HL-60/S4 (cell line): ENCODE measurements around the gene CLIP2.
"Not testable (repeated sequence)": the region's sequence is repeated elsewhere in the genome, so short reads cannot be mapped to it uniquely, and the experiment has no call there.

Experiments
- in situ Hi-C: fragments of 300-500 bp; cut with MboI; formaldehyde crosslinking; loops from 2 replicates; pipeline ENCODE4 v1.14.3; 2022; ENCODE audit warnings: low sequenced_read_pairs

The CLIP2 gene

DNA sequence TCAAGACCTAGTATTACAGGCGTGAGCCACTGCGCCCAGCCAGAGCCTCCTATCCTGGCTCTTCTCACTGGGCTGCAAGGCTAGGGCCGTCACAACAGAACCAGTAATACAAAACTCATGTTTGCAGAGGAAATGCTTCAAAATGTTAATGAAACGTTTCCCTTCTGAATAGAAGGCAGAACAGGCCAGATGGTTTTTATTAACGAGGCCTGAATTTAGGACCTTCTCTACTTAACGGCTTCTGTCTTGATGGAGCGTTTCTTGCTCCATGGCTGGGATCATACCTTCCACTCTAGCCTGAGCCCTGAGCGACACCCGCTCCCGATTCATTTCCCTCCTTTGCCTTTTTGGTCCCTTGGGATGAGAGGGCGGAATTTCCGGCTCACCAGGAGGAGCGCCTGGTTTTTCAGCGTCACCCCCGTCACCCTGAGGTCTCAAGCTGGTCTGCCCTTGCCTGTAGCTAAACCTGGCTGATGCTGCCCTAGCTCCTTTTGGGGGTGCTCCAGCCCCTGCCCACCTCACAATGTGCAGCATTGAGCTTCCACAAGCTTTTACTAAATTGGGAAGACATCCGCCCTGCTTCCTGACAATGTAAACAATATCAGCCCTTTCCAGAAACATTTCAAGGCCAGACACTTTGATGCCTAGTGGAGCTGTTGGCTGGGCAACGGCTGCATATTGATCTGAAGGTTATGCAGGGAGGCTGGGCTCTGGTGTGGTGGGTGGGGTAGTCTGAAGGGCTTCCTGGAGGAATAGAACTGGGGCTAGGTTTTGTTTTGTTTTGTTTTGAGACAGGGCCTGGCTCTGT, 5.2 kb downstream of the CLIP2 start:
- in situ Hi-C loops = no loop called here

DNA sequence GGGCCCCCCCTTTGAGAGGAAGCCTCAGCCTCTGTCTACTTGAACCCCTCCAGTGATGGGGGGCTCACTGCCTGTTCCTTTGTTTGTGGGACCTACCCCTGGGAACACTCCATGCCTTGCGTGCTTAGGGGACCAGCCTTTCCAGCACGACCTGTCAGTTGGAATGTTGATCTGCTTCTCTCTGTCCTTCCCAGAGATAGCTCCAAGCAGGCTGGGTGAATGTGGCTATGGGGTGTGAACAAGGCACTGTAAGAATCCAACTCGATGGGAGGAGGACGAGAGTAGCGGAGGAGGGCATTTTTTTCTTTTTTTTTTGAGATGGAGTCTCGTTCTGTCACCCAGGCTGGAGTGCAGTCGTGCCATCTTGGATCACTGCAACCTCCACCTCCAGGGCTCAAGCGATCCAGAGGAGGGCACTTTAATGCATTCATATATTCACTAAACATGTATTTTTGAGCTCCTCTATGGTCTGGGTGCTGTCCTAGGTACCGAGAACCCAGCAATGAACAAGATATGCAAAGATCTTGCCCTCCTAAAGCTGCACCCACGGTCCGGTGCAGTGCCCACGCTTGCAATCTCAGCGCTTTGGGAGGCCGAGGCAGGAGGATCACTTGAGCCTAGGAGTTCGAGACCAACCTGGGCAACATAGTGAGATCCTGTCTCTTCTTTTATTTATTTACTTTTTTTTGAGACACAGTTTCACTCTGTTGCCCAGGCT, 8.5 kb downstream of the CLIP2 start:
- in situ Hi-C loops = no loop called here

DNA sequence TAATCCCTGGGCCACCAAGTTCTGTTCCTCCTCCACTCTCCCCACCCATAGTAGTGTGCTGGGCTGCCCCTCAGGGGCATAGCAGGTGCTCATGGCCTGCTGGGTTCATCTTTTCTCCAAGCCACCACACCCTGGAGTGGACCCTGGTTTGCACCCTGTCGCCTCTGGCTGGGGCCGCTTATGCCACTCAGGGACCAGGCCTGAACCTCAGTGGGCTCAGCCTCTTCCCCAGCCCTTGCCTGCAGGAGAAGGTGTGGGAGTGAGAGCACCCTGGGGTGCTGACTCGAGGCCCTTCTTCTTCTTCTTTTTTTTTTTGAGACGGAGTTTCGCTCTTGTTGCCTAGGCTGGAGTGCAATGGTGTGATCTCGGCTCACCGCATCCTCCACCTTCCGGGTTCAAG, 10.2 kb downstream of the CLIP2 start:
- in situ Hi-C loops = no loop called here

DNA sequence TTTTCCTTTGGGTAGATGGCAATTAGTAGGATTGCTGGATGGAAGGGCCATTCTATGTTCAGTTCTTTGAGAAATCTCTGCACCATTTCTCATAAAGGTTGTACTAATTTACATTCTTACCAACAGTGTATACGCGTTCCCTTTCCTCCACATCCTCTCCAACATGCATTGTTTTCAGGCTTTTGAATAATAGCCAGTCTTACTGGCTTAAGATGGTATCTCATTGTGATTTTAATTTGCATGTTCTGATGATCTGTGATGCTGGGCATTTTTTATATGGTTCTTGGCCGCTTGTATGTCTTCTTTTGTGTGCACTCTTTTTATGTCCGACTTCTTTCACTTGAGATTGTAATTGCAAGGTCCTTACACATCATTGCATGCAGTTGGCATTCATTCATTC, 11.7 kb downstream of the CLIP2 start:
- in situ Hi-C loops = no loop called here

DNA sequence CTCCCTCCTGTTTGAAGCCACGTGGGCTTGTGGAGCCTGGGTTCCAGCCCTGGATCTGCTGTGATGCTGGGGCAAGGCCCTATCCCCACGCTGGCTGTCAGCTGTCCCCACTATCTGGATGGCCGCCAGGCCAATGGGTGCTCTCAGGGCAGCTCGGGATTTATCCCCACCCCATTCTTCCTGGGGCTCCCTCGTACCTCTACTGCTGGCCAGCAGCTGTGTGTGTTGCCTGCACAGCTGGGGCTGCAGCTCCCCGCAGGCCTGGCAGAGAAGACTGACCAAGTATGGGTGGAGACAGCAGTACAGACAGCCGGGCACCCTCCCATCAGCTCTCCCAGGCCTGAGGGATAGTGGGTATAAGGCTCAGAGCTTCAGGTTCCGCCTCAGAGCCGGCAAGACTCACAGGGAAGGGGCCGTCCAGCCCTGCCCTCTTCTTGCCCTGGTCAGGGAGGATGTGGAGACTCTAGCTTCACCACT, 13.6 kb downstream of the CLIP2 start:
- in situ Hi-C loops = no loop called here

DNA sequence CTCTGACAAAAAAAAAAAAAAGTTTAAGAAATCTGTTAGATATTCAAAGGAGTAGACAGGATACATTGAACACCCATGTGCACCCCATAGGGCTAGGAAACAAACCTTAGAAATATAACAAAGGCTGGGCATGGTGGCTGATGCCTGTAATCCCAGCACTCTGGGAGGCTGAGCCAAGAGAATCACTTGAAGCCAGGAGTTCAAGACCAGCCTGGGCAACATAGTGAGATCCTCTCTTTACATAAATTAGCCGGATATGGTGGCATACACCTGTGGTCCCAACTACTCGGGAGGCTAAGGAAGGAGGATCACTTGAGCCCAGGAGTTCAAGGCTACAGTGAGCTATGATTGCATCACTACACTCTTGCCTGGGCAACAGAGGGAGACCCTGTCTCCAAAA, 15.3 kb downstream of the CLIP2 start:
- in situ Hi-C loops = no loop called here

DNA sequence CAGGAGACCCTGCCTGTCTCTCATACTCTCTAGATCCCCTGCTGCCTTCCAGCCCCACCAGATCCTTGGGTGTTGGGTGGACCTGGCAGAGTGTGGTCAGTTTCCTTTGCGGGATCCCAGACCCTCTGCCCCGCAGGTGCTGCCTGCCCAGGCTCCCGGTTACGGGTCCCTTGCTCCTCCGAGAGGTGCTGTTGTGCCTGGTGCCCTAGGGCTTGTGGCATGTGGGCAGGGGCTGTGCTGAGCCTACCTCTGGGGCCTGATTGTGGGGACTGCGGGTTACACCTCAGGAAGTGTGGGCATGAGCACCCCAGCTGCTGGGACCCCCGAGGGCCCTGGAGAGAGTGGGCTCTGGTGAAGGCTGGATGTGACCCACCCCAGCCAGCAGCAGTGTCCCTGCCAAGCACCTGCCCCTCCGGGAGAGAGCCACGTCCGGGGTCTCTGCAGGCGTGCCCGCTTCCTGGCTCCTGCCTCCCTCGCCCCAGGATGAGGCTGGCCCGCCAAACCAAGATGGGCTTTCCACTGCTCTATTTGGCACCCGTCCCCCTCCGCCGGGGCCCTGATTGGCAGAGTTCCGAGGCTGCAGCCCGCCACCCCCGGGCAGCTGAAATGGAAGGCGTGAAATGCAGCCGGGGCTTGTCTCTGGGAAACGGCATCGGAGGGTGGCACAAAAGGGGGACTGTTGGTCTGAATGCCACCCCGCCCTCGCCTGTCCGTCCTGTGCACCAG, 17.0 kb downstream of the CLIP2 start:
- in situ Hi-C loops = no loop called here

DNA sequence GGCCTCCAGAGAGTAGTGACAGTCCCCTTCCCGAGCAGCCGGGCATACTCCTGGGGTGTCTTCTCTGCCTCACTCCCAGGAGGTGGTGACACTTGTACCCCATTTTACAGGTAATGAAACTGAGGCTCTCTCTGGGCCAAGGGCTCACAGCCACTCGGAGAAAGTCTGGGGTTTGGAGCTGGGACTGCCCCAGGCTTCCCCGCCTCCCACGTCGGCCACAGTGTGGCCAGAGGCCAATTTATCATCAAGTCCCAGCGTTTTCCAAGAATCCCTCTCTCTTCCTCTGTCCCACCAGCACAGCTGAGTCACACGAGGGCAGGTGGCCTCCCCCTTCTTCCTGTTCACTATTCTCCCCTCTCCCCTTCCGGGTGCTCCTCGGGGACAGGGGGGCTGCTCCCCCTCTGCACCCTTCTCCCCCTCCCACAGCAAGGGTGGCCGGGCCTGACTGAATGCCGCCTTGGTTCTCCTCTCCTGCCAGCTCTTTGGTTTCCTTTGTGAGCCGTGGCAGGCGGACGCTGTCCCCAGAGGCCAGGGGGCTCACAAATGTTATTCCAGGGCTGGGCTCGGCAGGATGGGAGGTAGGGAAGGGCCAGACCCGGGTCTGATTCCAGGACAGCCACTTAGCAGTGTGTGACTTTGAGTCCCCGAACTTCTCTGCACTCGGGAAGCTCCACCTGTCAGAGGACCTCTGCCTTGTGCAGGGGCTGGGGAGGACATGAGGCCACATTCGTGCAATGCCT, 17.7 kb downstream of the CLIP2 start:
- in situ Hi-C loops = no loop called here

DNA sequence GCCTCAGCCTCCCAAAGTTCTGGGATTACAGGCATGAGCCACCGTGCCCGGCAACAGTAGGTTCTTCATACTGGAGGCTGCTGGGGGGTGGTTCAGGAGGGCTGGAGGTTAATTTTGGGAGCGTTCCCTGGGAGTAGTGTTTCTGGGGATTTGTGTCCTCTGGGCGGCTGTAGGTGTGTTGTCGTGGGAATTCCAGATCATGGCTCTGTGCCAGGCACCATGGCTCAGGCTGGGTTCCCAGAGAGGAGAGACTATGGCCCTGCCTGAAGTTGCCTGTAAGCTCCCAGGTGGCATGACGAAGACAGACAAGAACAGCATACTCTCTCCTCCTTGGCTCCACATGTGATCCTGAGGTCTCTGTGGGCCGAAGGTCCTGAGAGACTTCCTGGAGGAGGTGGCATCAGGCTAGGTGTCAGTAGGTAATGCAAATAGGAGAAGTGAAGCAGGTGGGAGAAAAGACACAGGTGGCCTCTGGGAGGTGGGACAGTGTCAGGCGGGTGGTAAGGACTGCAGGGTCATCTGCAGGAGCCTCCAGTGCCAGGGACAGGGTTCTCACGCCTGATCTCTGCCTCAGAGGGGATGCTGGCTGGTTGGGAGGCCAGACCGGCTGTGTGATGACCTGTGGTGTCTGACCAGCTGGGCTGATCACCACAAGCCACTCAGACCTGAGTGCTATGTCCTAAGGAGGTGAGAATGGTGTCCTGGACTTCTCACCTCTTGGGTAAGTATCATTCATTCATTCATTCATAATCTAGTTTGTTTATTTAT, 18.7 kb downstream of the CLIP2 start:
- in situ Hi-C loops = no loop called here

DNA sequence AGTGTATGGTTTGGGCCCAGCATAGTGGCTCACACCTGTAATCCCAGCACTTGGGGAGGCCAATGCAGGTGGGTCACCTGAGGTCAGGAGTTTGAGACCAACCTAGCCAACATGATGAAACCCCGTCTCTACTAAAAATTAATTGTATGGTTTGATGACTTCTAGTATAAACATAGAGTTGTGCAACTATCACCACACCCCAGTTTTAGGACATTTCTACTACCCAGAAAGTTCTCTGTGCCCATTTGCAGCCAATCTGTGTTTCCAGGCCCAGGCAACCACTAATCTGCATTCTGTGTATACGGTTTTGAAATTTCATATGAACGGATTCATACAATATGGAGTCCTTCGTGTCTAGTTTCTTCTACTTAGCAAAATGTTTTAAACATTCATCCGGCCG, 20.0 kb downstream of the CLIP2 start:
- in situ Hi-C loops = no loop called here

DNA sequence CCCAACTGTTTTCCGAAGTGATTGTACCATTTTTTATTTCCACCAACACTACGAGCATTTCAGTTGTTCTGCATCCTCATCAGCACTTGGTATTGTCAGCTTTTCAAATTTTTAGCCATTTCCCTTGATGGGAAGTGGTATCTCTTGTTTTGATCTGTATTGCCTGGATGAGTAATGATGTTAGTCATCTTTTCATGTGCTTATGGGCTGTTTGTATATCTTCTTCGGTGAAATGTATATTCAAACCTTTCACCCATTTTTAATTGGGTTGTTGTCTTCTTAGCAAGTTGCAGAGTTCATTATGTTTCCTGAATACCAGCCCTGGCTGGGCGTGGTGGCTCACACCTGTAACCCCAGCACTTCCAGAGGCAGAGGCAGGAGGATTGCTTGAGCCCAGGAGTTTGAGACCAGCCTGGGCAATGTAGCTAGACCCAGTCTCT, 22.1 kb downstream of the CLIP2 start:
- in situ Hi-C loops = no loop called here

DNA sequence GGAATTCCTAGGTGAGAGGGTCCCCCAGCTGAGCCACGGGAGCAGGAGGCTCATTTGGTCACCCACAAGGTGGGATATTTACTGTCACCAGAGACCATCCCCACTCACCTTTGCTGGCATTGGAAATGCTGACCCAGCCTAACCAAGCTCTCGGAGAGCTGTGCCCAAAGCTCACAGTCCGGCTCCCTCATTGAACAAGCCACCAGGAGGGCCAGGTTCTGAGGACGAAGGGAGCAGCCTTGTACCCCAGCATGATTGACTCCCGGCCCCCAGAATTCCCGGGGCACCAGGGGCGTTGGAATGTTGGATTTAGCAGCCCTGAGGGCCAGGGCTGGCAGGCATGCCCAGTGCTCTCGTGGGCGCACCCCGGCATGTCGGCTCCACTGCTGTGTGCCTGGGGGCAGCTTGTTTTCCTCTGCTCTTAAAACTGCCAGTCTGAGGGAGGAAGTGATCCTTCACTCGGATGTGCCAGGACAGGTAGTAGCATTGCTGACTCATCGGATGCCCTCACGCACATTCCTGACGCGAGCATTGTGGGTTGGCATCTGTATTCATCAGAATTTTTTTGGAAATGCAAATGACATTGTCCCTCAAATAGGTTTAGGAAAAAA, 23.3 kb downstream of the CLIP2 start:
- in situ Hi-C loops = no loop called here

DNA sequence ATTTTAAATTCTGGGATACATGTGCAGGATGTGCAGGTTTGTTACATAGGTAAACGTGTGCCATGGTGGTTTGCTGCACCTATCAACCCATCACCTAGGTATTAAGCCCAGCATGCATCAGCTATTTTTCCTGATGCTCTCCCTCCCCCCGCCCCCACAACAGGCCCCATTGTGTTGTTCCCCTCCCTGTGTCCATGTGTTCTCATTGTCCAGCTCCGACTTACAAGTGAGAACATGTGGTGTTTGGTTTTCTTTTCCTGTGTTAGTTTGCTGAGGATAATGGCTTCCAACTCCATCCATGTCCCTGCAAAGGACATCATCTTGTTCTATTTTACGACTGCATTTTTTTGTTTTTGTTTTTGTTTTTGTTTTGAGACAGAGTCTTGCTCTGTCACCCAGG, 26.7 kb downstream of the CLIP2 start:
- in situ Hi-C loops = not testable (repeated sequence)

DNA sequence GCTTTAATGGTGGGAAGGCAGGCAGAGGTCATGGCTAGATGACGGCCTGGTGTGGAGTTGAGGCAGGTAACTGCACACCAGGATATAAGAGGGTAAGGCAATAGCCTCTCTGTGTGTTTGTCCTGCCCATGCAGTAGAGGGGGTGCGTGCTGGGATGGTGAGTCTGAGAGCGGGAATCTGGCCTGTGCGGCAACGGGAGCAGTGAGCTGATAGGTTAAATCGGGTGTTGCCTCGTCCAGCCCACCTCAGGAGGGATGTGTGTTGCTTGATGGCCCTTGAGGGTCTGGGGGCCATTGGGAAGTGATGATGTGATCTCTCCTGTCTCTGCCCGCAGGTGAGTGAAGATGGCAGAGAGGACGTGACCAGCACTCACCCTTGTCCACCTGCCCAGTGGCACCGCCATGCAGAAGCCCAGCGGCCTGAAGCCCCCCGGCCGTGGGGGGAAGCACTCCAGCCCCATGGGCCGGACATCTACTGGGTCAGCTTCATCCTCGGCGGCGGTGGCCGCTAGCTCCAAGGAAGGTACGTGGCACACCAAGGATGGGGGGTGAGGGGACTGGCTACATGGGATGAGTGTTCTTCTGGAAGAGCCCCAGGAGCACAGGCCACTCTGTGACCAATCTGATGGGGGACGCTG, 28.1 kb downstream of the CLIP2 start:
- in situ Hi-C loops = no loop called here

DNA sequence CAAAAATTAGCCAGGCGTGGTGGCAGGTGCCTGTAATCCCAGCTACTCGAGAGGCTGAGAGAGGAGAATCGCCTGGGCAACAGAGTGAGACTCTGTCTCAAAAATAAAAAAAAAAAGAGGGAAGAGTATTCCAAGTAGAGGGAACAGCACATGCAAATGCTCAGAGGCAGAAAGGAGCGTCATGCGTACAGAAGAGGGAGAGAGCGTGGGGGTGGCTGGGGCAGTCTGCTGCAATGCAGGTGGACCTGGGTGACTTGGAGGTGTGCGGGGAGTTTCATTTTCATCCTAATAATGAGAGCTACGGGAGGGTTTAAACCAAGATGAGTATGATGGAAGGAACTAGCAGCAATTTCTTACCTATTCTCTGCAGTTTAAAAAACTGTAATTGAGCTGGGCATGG, 28.8 kb downstream of the CLIP2 start:
- in situ Hi-C loops = no loop called here

DNA sequence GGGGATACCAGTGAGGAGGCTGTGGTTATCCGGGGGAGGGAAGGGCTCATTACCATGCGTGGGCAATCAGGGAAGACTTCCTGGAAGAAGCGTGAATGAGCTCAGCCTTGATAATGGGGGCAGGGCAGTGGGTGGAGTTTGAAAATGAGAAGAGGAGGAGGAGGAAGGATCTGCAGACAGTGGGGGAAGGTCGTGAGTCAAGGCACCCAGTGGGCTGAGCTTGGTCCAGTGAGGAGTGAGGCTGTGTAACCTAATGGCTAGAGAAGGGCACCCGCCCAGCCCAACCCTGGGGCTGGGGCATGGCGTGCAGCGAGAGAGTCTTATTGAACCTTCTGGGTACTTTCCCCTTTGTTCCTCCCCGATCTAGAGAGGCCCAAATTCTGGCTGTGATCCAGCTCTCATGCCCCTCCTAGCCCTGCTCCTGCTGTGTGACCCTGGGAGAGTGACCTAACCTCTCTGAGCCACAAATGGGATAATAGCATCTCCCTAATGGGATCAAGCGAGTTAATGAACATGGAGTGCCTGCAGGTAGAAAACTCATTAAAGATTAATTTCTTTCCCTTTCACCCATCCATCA, 31.5 kb downstream of the CLIP2 start:
- in situ Hi-C loops = no loop called here

DNA sequence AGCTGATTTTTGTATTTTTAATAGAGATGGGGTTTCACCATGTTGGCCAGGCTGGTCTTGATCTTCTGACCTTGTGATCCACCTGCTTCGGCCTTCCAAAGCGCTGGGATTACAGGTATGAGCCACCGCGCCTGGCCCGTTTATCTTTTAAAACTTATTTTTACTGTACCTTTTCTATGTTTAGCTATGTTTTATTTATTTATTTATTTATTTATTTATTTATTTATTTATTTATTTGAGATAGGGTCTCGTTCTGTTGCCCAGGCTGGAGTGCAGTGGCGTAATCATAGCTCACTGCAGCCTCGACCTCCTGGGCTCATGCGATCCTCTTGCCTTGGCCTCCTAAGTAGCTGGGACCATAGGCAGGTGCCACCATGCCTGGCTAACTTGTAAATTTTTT, 33.7 kb downstream of the CLIP2 start:
- in situ Hi-C loops = not testable (repeated sequence)

DNA sequence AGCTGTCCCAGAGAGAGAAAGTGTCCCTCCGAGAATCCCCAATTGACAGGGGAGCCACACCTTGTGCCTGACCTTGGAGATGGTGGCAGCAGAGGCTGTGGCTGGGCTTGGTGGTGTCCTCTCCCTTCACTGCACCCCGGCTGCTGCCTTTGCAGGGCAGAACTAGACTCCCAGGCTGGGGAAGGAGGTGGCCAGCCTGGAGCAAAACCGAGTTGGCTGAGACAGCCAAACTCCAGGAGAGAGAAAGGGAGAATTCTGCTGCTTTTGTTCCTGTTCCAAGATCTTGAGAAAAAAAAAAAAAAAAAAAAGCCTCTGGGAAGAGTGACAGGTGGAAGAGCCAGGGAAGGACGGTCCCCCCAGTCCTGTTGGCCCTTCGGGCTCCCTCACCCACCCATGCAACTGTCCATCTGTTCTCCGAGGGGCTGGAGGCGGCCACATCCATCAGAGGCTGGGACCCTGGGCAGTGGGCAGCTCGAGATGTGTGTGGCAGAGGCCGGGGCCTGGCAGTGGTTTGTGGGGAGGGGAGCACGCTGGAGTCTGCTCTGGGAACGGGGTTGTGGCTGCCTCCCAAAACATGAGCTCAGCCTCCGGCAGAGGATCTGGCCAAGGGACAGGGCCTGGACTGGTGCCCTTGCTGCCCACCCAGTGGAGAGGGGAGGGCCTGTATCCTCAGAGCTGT, 35.5 kb downstream of the CLIP2 start:
- in situ Hi-C loops = no loop called here

DNA sequence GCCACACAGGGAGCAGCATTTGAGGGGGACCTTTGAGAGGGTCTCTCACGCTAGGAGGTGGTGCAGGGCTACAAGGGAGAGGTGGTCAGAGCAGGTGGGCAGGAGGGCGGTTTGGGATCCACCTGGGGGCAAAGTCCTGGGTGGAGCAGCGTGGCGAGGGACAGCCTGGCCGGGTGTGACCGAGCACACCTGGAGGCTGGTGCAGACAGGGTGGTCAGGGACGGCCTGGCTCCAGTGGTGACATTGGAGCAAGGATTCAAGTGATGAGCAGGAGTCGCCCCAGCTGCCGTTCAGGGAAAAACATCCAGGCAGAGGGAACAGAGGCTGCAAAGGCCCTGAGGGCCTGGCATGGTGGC, 36.0 kb downstream of the CLIP2 start:
- in situ Hi-C loops = no loop called here
